ENCODE results near the gene COTL1.
"Not testable (repeated sequence)": the region's sequence is repeated elsewhere in the genome, so short reads cannot be mapped to it uniquely, and the experiment has no call there.

The COTL1 gene

GRCh38 chr16:84520725-84521496 lies 97.0 kb downstream of the COTL1 start:
- Histone ChIP-seq H3K79me2 (ENCODE audit: low read length) (no peaks in the 10 kb centered on the region), H3F3A (ENCODE audit: insufficient read depth, low read length) (no peaks in the 10 kb centered on the region)

GRCh38 chr16:84519855-84520254 lies 98.0 kb downstream of the COTL1 start:
- Histone ChIP-seq H3K9me3 (replicated peaks; ENCODE audit: insufficient read depth, low read length) (no peaks in the 10 kb centered on the region), H4K20me1 (ENCODE audit: insufficient read depth, low read length) (no peaks in the 10 kb centered on the region), H3K4me3 (ENCODE audit: low read length) (no peak overlapping the region), H3K9me2 (replicated peaks; ENCODE audit: insufficient read depth, low read length) (no peaks in the 10 kb centered on the region), H3K79me2 (ENCODE audit: low read length) (no peaks in the 10 kb centered on the region), H3K36me3 (replicated peaks; ENCODE audit: insufficient read depth, low read length) (no peaks in the 10 kb centered on the region), H3K27me3 (replicated peaks; ENCODE audit: insufficient read depth, low read length) (no peaks in the 10 kb centered on the region; the same call in 1 of the 2 replicates), H3K4me2 (ENCODE audit: low read depth, low read length) (no peak overlapping the region), H3K27ac (ENCODE audit: low read length) (no peak overlapping the region), H3K4me1 (ENCODE audit: low read length) (peaks cover 6% of the 10 kb centered on the region), H2AFZ (ENCODE audit: low read length) (no peak overlapping the region), H3K9ac (ENCODE audit: low read length) (no peak overlapping the region), H3F3A (ENCODE audit: insufficient read depth, low read length) (peaks cover under 1% of the 10 kb centered on the region; the same call in 1 of the 2 replicates)
- DNase-seq, result no peak
- TF ChIP-seq EZH2 (optimal IDR thresholded peaks at IDR 0.05; ENCODE audit: low read depth, low read length), result no peak
- no peak for TF ChIP-seq CTCF (IDR thresholded peaks at IDR 0.05; ENCODE audit: low read length)
- TF ChIP-seq EZH2phosphoT487 (IDR thresholded peaks at IDR 0.05; ENCODE audit: low read length), result no peak

More at GRCh38 chr16:84520725-84521496, 97.0 kb downstream of the COTL1 start:
- Histone ChIP-seq H3K36me3 (replicated peaks; ENCODE audit: insufficient read depth, low read length) (no peaks in the 10 kb centered on the region), H3K4me3 (ENCODE audit: low read length) (no peak overlapping the region), H4K20me1 (ENCODE audit: insufficient read depth, low read length) (no peaks in the 10 kb centered on the region), H3K4me2 (ENCODE audit: low read depth, low read length) (no peak overlapping the region), H3K27ac (ENCODE audit: low read length) (no peak overlapping the region), H3K27me3 (replicated peaks; ENCODE audit: insufficient read depth, low read length) (no peaks in the 10 kb centered on the region; the same call in 1 of the 2 replicates), H3K9ac (ENCODE audit: low read length) (no peak overlapping the region), H3K9me2 (replicated peaks; ENCODE audit: insufficient read depth, low read length) (no peaks in the 10 kb centered on the region), H3K4me1 (ENCODE audit: low read length) (no peaks in the 10 kb centered on the region), H3K9me3 (replicated peaks; ENCODE audit: insufficient read depth, low read length) (no peaks in the 10 kb centered on the region), H2AFZ (ENCODE audit: low read length) (no peak overlapping the region)
- no peak for DNase-seq
- TF ChIP-seq EZH2 (optimal IDR thresholded peaks at IDR 0.05; ENCODE audit: low read depth, low read length) (no peak), CTCF (IDR thresholded peaks at IDR 0.05; ENCODE audit: low read length) (no peak), EZH2phosphoT487 (IDR thresholded peaks at IDR 0.05; ENCODE audit: low read length) (no peak)

GRCh38 chr16:84518804-84519341 lies 99.0 kb downstream of the COTL1 start:
- Histone ChIP-seq H3K4me3 (ENCODE audit: low read length) (no peak overlapping the region), H3K4me2 (ENCODE audit: low read depth, low read length) (no peak overlapping the region), H3K9ac (ENCODE audit: low read length) (no peak overlapping the region), H3K36me3 (replicated peaks; ENCODE audit: insufficient read depth, low read length) (no peaks in the 10 kb centered on the region), H4K20me1 (ENCODE audit: insufficient read depth, low read length) (no peaks in the 10 kb centered on the region), H3K27ac (ENCODE audit: low read length) (no peak overlapping the region), H3F3A (ENCODE audit: insufficient read depth, low read length) (peaks cover 7% of the 10 kb centered on the region), H2AFZ (ENCODE audit: low read length) (no peak overlapping the region), H3K4me1 (ENCODE audit: low read length) (peaks cover 14% of the 10 kb centered on the region), H3K9me3 (replicated peaks; ENCODE audit: insufficient read depth, low read length) (no peaks in the 10 kb centered on the region), H3K9me2 (replicated peaks; ENCODE audit: insufficient read depth, low read length) (no peaks in the 10 kb centered on the region), H3K27me3 (replicated peaks; ENCODE audit: insufficient read depth, low read length) (no peaks in the 10 kb centered on the region; the same call in 1 of the 2 replicates), H3K79me2 (ENCODE audit: low read length) (no peaks in the 10 kb centered on the region)
- no peak for TF ChIP-seq CTCF (IDR thresholded peaks at IDR 0.05; ENCODE audit: low read length)
- no peak for TF ChIP-seq EZH2 (optimal IDR thresholded peaks at IDR 0.05; ENCODE audit: low read depth, low read length)
- no peak for TF ChIP-seq EZH2phosphoT487 (IDR thresholded peaks at IDR 0.05; ENCODE audit: low read length)
- no peak for DNase-seq

- not testable (repeated sequence) for H3K27ac ChIP-seq (ENCODE audit: low read length); H3K27me3 ChIP-seq (replicated peaks; ENCODE audit: insufficient read depth, low read length); H3K4me3 ChIP-seq (ENCODE audit: low read length); H3K4me2 ChIP-seq (ENCODE audit: low read depth, low read length); H3K79me2 ChIP-seq (ENCODE audit: low read length); DNase-seq; H2AFZ ChIP-seq (ENCODE audit: low read length); H3K9ac ChIP-seq (ENCODE audit: low read length); H3F3A ChIP-seq (ENCODE audit: insufficient read depth, low read length); H3K9me2 ChIP-seq (replicated peaks; ENCODE audit: insufficient read depth, low read length); H3K36me3 ChIP-seq (replicated peaks; ENCODE audit: insufficient read depth, low read length); H4K20me1 ChIP-seq (ENCODE audit: insufficient read depth, low read length); H3K9me3 ChIP-seq (replicated peaks; ENCODE audit: insufficient read depth, low read length)
- H3K4me1 ChIP-seq (ENCODE audit: low read length), result peaks cover 14% of the 10 kb centered on the region
Observed at GRCh38 chr16:84518220-84518619, 99.7 kb downstream of the COTL1 start.
